ENCODE data around the gene KAZN. TPM values are rescaled to one million over a fixed set of nuclear protein-coding genes. Genes with fewer than 3 reads are reported as not detected.

Gene KAZN
- total and polyA plus RNA-seq, 4 experiments from 2014 or later: 0.08 to 0.47 TPM; not detected in 2

- H3K27me3 Mint-ChIP-seq: peaks cover 9 to 12% of the 10 kb centered on the region in 2 donors
- no peak overlapping the region for H3K27ac ChIP-seq (ENCODE audit: low read depth, low read length)
- H3K36me3 Mint-ChIP-seq: no peaks in the 10 kb centered on the region
- H3K27me3 ChIP-seq (ENCODE audit: insufficient read depth, low read length): no peaks in the 10 kb centered on the region
- no peaks in the 10 kb centered on the region for H3K9me3 Mint-ChIP-seq
- no peaks in the 10 kb centered on the region for H3K9me3 ChIP-seq (ENCODE audit: control insufficient read depth in 1 of 2, low read length in 2 of 2)
- H3K4me1 ChIP-seq (ENCODE audit: insufficient read depth, low read length): no peaks in the 10 kb centered on the region
- H3K4me1 Mint-ChIP-seq: no peaks in the 10 kb centered on the region
- H3K4me3 Mint-ChIP-seq: no peak overlapping the region
- no peak for DNase-seq
- no peak overlapping the region for H3K27ac Mint-ChIP-seq
- intact Hi-C loops (cut with micrococcal nuclease): no loop called here
- ChIA-PET POLR2A (ENCODE audit: partially characterized antibody) (no interaction called here), CTCF (ENCODE audit: partially characterized antibody) (no interaction called here)
- no peak overlapping the region for H3K4me3 ChIP-seq (ENCODE audit: low read length in 2 of 2)
- no peaks in the 10 kb centered on the region for H3K36me3 ChIP-seq (ENCODE audit: insufficient read depth, low read length)
Observed at GRCh38 chr1:14889825-14890440, 291.4 kb downstream of the KAZN start.

DNA sequence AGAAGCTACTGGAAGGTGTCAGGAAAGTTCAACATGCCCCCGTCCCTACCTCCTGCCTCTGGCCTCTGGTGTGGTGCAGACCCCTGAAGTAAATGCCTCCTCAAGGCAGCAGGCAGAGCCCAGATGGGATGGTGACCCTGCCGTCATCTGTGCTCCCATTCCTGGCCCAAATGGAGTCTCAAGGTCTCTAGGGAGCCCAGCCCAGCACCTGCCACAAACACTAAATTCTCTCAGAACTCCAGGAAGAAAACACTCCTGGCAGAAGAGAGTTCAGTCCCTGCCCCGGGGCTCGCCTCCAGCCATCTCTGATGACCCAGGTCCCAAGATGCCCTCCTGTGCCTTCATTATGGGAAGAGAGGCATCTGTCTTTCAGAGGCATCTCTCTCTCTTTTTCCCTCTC, 293.5 kb downstream of the KAZN start:
- H3K36me3 Mint-ChIP-seq: no peaks in the 10 kb centered on the region
- DNase-seq: no peak
- H3K27ac Mint-ChIP-seq: no peak overlapping the region
- Histone ChIP-seq H3K4me3 (ENCODE audit: low read length in 2 of 2) (no peak overlapping the region), H3K4me1 (ENCODE audit: insufficient read depth, low read length) (no peaks in the 10 kb centered on the region), H3K36me3 (ENCODE audit: insufficient read depth, low read length) (no peaks in the 10 kb centered on the region), H3K27me3 (ENCODE audit: insufficient read depth, low read length) (no peaks in the 10 kb centered on the region), H3K27ac (ENCODE audit: low read depth, low read length) (no peak overlapping the region), H3K9me3 (ENCODE audit: control insufficient read depth in 1 of 2, low read length in 2 of 2) (no peaks in the 10 kb centered on the region)
- peaks cover 12% of the 10 kb centered on the region in 2 donors for H3K27me3 Mint-ChIP-seq
- no peaks in the 10 kb centered on the region for H3K4me1 Mint-ChIP-seq
- H3K4me3 Mint-ChIP-seq: no peak overlapping the region
- ChIA-PET CTCF (ENCODE audit: partially characterized antibody) (no interaction called here), POLR2A (ENCODE audit: partially characterized antibody) (no interaction called here)
- intact Hi-C loops (cut with micrococcal nuclease): no loop called here
- H3K9me3 Mint-ChIP-seq: peaks cover 0 to 2% (median 0%) of the 10 kb centered on the region in 8 donors

DNA sequence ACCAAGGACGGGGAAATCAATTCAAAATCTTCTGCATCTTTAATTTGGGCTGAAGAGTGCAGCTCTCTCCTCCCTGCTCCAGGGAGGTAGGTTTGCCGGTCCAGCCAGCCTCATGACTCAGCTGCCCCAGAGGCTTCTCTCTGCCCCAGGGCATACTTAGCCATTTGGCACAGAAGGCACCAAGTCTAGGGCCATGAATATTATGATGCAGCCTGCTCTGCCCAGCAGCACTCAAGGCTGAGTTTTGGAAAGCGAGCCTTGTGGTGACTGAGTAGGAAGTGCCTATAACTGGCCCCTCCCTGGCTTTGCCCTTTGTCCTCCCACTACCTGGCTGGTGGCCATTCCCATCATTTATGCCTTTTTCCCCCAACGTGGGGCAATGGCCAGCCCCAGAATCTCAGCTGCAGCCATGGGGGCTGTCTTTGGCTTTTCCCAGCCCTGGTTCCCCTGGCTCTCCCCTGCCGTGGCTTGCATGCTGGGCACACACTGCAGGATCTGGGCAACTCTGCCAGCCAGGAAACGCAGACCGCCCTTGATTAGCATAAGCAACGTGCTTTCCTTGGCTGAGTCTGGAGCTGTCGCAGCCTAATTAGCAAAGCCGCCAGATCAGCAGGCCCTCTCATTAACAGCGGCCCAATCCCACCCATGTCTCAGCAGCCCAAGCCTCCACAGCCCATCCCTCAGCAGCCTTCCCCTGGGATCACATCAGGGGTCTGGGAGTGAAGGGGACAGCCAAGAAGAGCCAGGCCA, 296.5 kb downstream of the KAZN start:
- Mint-ChIP-seq H3K27me3 (peaks cover 12 to 15% of the 10 kb centered on the region in 2 donors), H3K4me1 (no peaks in the 10 kb centered on the region), H3K36me3 (no peaks in the 10 kb centered on the region), H3K27ac (no peak overlapping the region), H3K4me3 (no peak overlapping the region), H3K9me3 (peaks cover 0 to 2% (median 0%) of the 10 kb centered on the region in 8 donors)
- ChIA-PET CTCF (ENCODE audit: partially characterized antibody) (interaction anchor here (0.6 kb wide), 1 partner anchor 9 kb away, joined by 4 read pairs; no protein-coding TSS in a partner anchor), POLR2A (ENCODE audit: partially characterized antibody) (interaction anchor here (0.6 kb wide), 1 partner anchor 375 kb away, joined by 3 read pairs; no protein-coding TSS in a partner anchor)
- H3K27me3 ChIP-seq (ENCODE audit: insufficient read depth, low read length): no peaks in the 10 kb centered on the region
- H3K9me3 ChIP-seq (ENCODE audit: control insufficient read depth in 1 of 2, low read length in 2 of 2): no peaks in the 10 kb centered on the region
- no peaks in the 10 kb centered on the region for H3K36me3 ChIP-seq (ENCODE audit: insufficient read depth, low read length)
- H3K27ac ChIP-seq (ENCODE audit: low read depth, low read length): no peak overlapping the region
- H3K4me1 ChIP-seq (ENCODE audit: insufficient read depth, low read length): no peaks in the 10 kb centered on the region
- no peak for DNase-seq
- no peak overlapping the region for H3K4me3 ChIP-seq (ENCODE audit: low read length in 2 of 2)
- intact Hi-C loops (cut with micrococcal nuclease): no loop called here

- no peak overlapping the region for H3K4me3 Mint-ChIP-seq
- no peaks in the 10 kb centered on the region for H3K4me1 Mint-ChIP-seq
- ChIA-PET POLR2A (ENCODE audit: partially characterized antibody) (interaction anchor here (0.6 kb wide), 1 partner anchor 374 kb away, joined by 3 read pairs; no protein-coding TSS in a partner anchor), CTCF (ENCODE audit: partially characterized antibody) (no interaction called here)
- no peaks in the 10 kb centered on the region for H3K4me1 ChIP-seq (ENCODE audit: insufficient read depth, low read length)
- peaks cover 0 to 2% (median 0%) of the 10 kb centered on the region in 8 donors for H3K9me3 Mint-ChIP-seq
- no peak for DNase-seq
- H3K36me3 Mint-ChIP-seq: no peaks in the 10 kb centered on the region
- H3K4me3 ChIP-seq (ENCODE audit: low read length in 2 of 2): no peak overlapping the region
- peaks cover 12 to 15% of the 10 kb centered on the region in 2 donors for H3K27me3 Mint-ChIP-seq
- H3K27ac Mint-ChIP-seq: no peak overlapping the region
- no peaks in the 10 kb centered on the region for H3K36me3 ChIP-seq (ENCODE audit: insufficient read depth, low read length)
- no peak overlapping the region for H3K27ac ChIP-seq (ENCODE audit: low read depth, low read length)
- intact Hi-C loops (cut with micrococcal nuclease): no loop called here
- H3K9me3 ChIP-seq (ENCODE audit: control insufficient read depth in 1 of 2, low read length in 2 of 2): no peaks in the 10 kb centered on the region
- no peaks in the 10 kb centered on the region for H3K27me3 ChIP-seq (ENCODE audit: insufficient read depth, low read length)
Observed at GRCh38 chr1:14895727-14896126, 297.2 kb downstream of the KAZN start.

DNA sequence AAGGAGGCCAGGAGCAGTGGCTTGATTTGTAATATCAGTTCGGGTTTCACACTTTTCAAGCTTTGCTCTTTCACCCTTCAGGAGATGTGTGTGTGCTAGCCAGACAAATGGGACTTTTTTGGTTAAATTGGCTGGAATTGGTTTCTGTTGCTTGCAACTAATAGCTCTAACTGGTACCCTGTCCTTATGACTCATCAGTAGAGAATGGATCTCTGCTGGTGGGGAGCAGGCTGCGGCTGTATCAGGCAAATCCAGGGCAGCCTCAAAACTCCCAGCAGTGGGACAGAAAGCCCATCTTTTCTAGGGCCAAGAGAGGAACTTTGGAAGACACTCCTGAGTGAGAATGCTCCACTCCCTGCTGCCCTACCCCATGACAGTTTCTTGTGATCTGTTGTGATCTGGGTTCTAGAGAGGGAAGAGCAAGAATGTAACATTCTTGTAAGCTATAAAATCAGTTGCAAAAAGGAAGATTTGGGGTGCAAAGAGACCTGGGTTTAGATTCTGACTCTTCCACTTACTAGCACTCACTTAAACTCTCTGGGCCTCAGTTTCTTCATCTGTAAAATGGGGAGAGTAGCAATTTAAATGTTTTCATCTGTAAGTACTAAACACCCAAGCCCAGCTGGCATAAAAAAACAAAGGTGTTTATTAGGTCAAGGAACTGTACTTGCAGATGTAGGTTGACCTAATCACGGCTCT, 298.0 kb downstream of the KAZN start:
- Histone ChIP-seq H3K27ac (ENCODE audit: low read depth, low read length) (no peak overlapping the region), H3K27me3 (ENCODE audit: insufficient read depth, low read length) (no peaks in the 10 kb centered on the region), H3K4me1 (ENCODE audit: insufficient read depth, low read length) (no peaks in the 10 kb centered on the region), H3K4me3 (ENCODE audit: low read length in 2 of 2) (no peak overlapping the region), H3K36me3 (ENCODE audit: insufficient read depth, low read length) (no peaks in the 10 kb centered on the region), H3K9me3 (ENCODE audit: control insufficient read depth in 1 of 2, low read length in 2 of 2) (no peaks in the 10 kb centered on the region)
- Mint-ChIP-seq H3K36me3 (no peaks in the 10 kb centered on the region), H3K4me1 (no peaks in the 10 kb centered on the region), H3K27me3 (peaks cover 8 to 18% of the 10 kb centered on the region in 2 donors), H3K4me3 (no peak overlapping the region), H3K9me3 (peaks cover 0 to 2% (median 0%) of the 10 kb centered on the region in 8 donors), H3K27ac (no peak overlapping the region)
- no peak for DNase-seq
- CTCF ChIA-PET (ENCODE audit: partially characterized antibody): no interaction called here
- intact Hi-C loops (cut with micrococcal nuclease): no loop called here
- POLR2A ChIA-PET (ENCODE audit: partially characterized antibody): no interaction called here

GRCh38 chr1:14897080-14897449, 298.6 kb downstream of the KAZN start:
- H3K27ac Mint-ChIP-seq: no peak overlapping the region
- no peaks in the 10 kb centered on the region for H3K4me1 ChIP-seq (ENCODE audit: insufficient read depth, low read length)
- CTCF ChIA-PET (ENCODE audit: partially characterized antibody): no interaction called here
- H3K4me1 Mint-ChIP-seq: no peaks in the 10 kb centered on the region
- POLR2A ChIA-PET (ENCODE audit: partially characterized antibody): no interaction called here
- no peak overlapping the region for H3K4me3 Mint-ChIP-seq
- no peak for DNase-seq
- H3K36me3 ChIP-seq (ENCODE audit: insufficient read depth, low read length): no peaks in the 10 kb centered on the region
- no peaks in the 10 kb centered on the region for H3K27me3 ChIP-seq (ENCODE audit: insufficient read depth, low read length)
- no peaks in the 10 kb centered on the region for H3K36me3 Mint-ChIP-seq
- H3K27ac ChIP-seq (ENCODE audit: low read depth, low read length): no peak overlapping the region
- H3K4me3 ChIP-seq (ENCODE audit: low read length in 2 of 2): no peak overlapping the region
- peaks cover 8 to 20% of the 10 kb centered on the region in 2 donors for H3K27me3 Mint-ChIP-seq
- intact Hi-C loops (cut with micrococcal nuclease): no loop called here
- H3K9me3 Mint-ChIP-seq: peaks cover 0 to 2% (median 0%) of the 10 kb centered on the region in 8 donors
- no peaks in the 10 kb centered on the region for H3K9me3 ChIP-seq (ENCODE audit: control insufficient read depth in 1 of 2, low read length in 2 of 2)

DNA sequence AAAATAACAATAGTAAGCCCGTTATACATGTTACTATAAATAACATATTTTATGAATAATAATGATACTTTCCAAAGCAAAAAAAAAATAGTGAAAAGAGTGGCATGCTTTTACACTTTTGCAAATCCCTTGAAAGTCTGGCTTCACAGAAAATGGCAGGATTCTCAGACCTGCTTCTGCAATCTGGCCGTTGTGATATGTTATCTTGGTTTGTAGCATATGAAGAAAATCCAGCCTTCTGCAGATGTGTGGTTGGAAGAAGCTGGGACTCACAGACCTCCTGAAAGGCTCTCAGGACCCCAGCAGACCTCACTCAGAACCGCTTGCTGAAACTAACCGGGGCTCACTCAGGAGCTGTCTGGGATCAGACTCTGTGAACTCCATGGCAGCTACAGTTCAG, 299.1 kb downstream of the KAZN start:
- POLR2A ChIA-PET (ENCODE audit: partially characterized antibody): no interaction called here
- CTCF ChIA-PET (ENCODE audit: partially characterized antibody): no interaction called here
- Mint-ChIP-seq H3K27ac (no peak overlapping the region), H3K27me3 (peaks cover 8 to 16% of the 10 kb centered on the region in 2 donors), H3K36me3 (no peaks in the 10 kb centered on the region), H3K4me3 (no peak overlapping the region), H3K9me3 (peaks cover 0 to 2% (median 0%) of the 10 kb centered on the region in 8 donors), H3K4me1 (no peaks in the 10 kb centered on the region)
- Histone ChIP-seq H3K4me3 (ENCODE audit: low read length in 2 of 2) (no peak overlapping the region), H3K36me3 (ENCODE audit: insufficient read depth, low read length) (no peaks in the 10 kb centered on the region), H3K9me3 (ENCODE audit: control insufficient read depth in 1 of 2, low read length in 2 of 2) (no peaks in the 10 kb centered on the region), H3K27me3 (ENCODE audit: insufficient read depth, low read length) (no peaks in the 10 kb centered on the region), H3K27ac (ENCODE audit: low read depth, low read length) (no peak overlapping the region), H3K4me1 (ENCODE audit: insufficient read depth, low read length) (no peaks in the 10 kb centered on the region)
- DNase-seq: no peak
- intact Hi-C loops (cut with micrococcal nuclease): no loop called here
